Fibroblast of skin of left quadriceps (primary cell): ENCODE results near the gene GAS2L2.

Experiments
- DNase-seq, 2 experiments: peaks; one replicate each; pipeline ENCODE4 v3.0.0-alpha.2; 2013; ENCODE audit warnings: low read depth in 2 of 2

GAS2L2 gene

DNA sequence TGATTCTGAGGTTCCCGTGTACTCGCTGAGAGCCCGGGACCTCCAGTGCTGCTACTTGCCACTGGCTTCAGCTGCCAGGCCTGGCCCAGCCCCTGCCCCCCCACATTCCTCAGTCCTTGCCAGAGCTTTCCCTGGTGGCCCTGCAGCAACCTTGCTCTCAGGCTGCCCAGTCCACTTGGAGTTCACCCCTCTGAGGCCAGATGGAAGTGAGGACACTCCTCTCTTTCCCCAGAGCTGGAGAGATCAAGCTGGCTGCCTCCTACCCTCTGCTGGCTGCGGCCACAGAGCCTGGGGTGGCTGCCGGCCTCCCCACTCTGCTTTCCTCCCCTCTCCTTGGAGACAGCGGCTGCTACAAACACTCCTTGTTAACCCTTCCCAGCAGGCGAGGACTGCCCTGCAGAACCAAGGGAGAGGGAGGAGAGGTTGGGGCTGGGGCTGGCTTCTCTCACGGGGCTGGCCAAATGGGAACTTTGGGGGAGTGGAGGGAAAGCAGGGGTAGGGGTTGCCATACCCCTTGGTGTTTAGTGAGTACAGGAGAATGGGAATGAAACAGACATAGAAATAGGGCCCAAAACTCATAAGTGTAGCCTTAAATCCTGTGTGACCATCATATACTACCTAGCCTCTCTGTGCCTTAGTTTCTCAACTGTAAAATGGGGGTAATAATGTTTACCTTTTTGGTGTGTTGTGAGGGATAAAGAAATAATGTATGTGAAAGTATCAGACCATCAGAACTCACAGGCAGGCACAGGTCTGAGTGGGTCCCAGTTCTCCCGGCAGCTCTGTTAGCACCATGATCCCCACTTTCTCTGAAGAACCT, at the start of gene GAS2L2:
Gene GAS2L2, minus strand, starts transcription at position 295 of the 820 bp plus-strand sequence. CDS start 389 bp downstream, outside the sequence.
- no peak for DNase-seq

DNA sequence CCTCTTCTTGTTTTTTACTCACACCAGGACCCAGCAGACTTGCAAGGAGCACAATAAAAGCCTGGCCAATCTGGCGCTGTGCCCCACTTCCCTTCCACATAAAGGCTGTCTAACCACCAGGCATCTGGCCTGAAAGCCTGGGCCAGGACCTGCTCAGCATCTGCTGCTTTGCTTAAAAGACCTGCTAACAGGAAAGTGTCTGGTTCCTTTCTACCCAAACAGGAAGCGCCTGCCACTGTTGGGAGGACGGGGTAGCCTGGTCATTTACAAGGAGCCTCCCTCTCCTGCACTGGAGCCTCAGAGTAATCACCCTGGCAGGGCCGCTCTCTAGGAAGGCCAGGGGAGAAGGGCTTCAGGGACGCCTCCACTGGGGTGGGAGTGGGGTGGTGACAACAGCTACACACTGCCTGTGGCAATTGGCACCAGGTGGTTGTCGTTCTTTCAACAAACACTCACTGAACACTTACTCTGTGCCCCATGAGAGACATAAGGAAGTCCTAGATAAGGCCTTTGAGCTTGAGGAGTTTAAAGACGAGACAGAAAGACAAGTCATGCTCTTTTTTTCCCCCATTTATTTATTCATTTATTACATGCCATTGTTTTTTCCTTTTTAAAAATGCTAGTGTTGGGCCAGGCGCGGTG, 48.7 kb upstream of the GAS2L2 start:
- DNase-seq, result peak; percentile 29 to 31

DNA sequence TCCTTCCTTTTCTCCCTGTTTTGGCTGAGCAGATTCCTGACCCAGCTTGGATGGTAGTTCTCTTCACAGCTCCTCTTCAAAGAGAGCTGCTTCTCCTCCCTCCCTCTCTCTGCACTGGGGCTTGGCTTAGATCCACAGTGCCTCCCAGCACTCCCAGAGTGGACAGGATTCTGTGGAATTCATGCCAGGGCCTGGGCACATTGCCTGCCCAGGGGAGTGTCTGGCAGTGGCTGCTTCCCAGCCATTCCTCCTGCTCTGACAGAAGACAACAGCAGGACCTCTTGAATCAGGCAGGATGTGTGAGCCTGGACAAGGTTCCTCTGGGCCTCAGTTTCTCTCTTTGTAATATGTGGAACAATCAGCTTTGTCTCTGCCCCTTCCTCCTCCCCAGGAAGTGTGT, 46.9 kb upstream of the GAS2L2 start:
- DNase-seq, result no peak

DNA sequence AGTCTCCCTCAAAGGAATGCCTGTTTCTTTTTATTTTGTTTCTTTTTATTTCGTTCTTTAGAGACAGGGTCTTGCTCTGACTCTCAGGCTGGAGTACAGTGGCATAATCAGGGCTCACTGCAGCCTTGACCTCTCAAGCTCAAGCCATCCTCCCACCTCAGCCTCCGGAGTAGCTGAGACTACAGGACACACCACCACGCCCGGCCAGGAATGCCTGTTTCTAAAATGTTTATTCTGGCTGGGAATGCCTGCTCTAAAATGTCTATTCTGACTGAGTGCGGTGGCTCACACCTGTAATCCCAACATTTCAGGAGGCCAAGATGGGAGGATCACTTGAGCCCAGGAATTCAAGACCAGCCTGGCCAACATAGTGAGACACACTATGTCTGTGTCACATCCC, 44.9 kb upstream of the GAS2L2 start:
- DNase-seq, result no peak

DNA sequence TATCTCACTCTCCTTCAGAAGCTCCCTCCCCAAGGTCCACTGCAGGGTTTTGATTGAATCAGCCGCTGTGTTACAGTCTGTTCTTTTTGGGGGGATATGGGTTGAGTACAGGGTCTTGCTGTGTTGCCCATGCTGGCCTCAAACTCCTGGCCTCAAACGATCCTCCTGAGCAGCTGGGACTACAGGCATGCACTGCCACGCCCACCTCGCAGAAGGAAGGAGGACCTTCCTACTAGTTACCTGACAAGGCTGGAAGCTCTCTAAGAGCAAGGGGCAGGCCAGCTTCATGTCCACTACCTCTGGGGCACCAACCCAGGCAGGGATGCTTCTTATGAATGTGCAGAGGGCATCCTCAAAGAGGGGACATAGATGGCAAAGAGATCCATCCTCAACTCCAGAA, 44.3 kb upstream of the GAS2L2 start:
- DNase-seq, result no peak

DNA sequence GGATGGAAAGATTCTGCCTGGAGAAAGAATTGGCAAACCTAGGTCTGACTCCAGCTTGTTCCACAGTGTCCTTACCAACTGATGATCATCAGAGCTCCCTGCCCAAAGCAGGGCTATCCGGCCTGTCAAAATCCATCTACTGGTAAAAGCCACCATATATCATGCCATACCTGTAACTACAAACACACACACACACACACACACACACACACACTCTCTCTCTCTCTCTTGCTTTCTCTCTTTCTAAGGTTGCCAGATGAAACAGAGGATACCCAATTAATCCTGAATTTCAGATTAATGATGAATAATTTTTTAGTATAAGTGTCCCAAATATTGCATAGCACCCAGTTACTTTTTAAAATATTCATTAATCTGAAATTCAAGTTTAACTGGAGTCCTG, 43.9 kb upstream of the GAS2L2 start:
- DNase-seq, result no peak

DNA sequence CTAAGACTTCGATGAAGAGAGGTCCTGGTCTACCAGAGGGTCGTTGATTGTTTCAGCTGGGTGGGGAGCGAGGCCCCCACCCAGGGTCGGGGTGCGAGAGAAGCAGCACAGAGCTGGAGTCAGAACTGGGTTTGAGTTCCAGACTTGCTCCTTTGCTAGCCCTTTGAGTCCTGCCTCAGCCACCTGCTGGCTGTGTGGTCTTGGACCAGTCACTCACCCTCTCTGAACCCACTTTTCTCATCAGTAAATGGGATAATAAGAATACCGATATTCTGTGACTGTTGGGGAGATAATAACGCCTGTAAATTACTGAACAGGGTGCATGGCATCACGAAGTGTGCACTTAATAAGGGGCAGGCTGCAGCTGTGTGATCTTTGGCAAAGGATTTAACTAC, 42.8 kb upstream of the GAS2L2 start:
- DNase-seq, result no peak

DNA sequence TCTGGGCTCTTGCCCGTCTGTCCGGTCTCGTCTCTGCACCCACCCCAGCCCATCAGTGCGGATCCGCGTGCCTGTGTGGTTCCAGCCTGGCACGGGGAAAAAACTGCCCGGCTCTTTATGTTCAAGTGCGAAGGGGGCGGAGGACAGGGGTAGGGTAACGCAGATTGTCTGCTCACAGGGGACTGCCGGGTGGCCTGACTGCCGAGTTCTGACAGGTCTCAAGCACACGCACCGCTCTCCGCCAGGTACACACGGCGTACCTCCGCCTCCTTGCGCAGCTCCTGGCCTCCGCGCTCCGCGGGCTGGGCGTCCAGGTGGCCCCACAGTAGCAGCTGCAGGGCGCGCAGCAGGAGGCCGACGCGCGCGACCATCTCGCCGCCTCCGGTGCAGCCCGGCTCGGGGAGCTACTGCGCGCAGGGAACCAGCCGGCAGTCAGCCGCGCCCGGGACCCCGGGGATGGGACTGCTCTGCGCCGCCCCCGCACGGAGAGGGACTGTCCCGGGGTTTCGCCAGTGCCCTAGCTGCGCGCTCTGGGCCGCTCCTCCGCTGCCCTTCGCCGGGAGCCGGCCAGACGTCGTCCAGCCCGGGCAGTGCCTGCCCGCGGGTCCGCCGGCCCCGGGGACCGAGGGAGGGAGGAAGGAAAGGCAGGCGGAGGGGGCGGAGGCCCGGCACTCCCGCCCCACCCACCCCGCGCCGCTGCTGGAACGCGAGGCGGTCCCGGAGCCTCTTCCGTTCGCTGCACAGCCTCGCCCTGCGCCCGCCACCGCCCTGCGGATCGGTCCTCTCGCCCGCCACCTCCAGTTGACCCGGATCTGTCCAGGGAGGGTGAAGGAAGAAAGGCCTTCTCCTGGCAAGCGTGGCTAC, 42.2 kb upstream of the GAS2L2 start, which contains the start of gene MMP28:
Gene MMP28, minus strand, starts transcription at position 635 of the 864 bp plus-strand sequence. Its CDS starts 264 bp downstream, at position 371.
- DNase-seq, result no peak

DNA sequence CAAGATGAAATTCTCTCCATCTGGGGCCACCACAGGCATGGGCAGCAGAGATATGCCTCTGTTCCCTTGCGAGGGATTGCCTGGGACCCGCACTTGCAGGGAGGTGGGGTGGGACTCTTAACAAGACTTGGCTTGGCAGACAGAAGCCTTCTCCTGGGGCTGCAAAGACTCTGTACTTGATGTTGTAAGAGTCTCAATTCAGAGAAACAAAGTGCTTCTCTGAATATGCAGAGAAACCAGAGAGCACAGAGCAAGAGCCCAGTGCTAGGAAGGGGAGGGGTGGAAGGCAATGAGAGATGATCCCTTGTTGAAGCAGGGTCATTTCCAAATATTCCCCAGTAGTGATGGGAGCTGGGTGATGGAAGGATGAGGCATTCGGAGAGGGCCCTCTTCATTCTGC, 40.2 kb upstream of the GAS2L2 start:
- DNase-seq, result no peak

DNA sequence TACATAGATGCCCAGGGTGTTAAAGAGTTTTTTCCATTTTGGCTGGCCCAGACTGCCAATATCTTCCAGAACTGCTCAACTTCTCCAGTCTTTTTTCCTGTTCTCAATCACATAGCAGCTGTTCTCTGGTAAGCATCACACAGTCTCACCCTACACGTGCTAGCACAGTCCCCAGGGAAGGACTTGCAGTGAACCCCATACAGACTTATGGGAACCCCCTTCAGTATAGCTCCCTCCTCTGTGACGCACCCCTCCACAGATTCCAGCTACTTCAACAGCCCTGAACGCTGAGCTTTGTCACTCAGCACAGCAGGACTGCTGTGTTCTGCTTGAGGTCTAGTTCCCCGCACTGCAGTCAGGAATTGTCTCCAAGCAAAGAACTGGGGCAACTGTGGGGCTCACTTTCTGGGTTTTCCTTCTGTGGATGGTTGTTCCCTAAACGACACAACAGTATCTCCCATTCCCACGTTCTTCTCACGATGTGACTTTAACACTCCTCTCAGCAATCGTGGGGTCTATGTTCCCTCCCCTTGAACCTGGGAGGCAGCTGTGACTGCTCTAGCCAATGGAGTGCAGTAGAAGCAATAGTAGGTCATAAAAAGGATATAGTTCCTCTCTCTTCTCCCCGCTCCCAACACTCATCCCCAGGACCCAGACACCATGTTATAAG, 38.8 kb upstream of the GAS2L2 start:
- DNase-seq, result no peak

DNA sequence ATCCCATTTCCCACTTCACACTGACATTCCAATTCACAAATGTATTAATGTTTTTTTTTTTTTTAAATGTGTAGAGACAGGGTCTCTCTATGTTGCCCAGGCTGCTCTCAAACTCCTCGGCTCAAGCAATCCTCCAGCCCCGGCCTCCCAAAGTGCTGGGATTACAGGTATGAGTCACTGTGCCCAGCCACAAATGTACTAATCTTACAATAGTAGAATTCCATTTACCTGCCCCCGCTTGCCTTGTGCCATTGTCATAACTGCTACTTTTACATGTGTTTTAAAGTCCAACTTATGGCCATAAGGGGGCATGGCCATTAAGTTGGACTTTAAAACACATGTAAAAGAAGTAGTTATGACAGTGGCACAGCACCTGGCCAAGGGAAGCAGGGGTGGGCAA, 37.8 kb upstream of the GAS2L2 start:
- no peak for DNase-seq

DNA sequence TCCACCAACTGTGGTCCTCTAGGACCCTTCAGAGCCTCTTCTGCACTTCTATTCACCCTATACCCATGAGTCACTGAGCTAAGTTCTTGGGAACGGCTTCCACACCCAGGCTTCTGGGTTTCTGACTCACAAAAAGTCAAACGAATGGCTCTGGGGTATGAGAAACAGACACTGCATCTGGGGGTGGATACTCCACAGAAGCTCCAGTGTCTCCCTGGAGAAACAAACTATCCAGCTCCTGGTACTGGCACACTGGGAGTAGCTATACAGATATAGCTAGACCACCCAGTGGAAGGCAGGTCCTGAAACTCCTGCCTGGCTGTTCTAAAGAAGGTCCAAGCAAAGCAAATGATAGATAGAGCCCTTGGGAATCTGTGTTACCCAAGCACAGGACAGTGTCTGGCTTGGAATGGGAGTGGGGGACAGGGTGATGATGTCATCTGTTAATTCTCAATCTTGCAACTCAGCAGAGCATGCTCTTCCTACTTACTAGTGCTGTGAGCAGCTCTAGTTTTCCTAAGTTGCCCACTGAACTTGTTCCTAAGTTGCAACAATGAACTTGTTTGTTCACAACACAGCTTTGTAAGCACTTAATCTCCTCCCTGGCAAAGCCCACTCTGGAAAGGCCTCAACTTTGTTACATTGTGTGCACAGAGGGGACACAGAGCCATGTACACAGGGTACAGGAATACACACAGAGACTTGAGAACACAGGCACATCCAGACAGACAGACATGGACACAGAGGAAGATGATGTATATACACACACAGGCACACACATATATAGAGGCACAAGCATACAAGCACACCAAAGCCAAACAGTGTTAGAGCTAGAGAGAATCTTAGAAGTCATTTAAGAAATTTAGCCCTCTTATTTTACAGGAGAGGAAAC, 35.7 kb upstream of the GAS2L2 start:
- DNase-seq, result peak; percentile 65 to 72

DNA sequence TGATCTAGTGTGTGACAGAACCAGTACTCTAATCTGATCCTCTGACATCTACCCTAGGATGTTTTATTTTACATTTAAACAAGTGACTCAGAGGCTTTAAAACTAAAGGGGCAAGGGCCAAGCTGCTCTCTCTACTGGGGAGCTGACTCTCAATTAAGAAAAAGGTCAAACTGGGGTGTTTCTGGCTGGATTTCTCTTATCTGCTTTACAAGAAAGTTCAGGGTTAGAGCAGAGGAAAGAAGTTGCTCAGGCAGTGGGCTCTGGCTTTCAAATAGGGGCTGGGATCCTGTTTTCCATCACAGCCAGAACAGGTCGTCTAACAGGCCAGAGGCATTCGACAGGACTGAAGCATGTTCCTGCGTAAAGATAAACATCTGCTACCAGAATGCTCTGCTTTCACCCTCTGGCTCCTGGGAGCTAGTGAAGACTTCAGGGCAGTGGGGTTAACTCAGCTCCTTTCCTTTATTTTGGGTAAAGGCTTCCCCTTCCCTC, 33.9 kb upstream of the GAS2L2 start:
- DNase-seq, result no peak

DNA sequence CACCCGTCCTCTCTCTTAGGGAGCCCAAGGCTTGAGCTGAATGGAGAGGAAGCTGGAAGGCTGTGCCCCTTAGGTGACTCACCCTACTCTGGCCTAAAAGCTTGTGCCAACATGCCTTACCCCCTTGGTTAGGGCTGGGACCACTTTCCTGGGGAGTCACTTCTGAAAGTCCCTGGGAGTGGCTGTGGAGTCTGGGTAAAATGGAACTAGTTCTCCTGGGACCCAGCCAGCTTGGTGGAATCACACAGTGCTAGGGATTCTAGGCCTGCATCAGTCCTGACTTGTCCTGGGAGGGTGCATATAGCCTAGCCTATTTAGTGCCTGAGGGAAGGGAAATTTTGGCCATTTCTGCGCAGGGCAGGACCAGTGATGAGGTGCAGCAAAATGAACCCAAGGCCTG, 31.9 kb upstream of the GAS2L2 start:
- DNase-seq, result no peak

DNA sequence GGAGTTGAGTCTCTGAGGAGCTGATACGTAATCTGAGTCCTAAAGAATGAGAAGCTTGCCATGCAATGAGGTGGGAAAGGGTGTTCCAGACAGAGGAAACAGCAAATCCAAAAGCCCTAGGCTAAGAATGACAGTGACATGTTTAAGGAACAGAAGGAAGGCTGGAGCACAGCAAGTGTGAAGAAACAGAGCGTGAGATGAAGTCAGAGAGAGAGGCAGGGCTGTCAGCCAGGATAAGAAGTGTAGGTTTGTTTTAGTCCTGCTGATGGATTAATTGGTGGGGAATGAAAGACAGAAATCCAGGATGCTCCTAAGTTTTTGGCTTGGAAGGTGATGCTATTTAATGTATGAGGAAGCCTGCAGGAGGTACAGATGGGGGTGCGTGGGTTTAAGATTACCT, 27.9 kb upstream of the GAS2L2 start:
- DNase-seq, result no peak

DNA sequence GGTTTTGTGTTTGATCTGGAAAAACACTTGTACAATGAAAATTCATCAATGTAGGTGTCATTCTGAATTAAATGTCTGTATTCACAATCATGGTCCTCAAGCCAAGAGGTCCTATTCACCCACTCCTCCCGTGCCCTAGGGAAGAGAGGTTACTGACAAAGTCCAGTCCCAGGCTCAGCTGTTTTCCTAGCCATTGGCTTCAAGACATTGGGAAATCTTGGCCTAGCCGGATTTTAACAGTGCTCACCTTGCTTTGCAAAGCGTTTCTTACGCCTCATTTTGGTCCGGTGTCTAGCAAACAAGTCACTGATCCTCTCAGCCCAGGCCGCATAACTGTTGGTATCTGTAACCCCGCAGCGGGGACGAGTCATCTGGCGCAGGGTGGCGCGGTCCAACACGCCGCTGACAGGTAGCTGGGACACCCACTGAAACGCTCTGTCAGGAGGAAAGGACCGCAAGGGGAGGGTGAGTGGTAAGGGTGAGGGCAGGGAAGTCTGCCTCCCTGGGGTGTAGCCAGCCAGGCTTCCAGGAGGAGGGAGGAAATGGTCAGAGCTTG, 25.7 kb upstream of the GAS2L2 start:
- no peak for DNase-seq

DNA sequence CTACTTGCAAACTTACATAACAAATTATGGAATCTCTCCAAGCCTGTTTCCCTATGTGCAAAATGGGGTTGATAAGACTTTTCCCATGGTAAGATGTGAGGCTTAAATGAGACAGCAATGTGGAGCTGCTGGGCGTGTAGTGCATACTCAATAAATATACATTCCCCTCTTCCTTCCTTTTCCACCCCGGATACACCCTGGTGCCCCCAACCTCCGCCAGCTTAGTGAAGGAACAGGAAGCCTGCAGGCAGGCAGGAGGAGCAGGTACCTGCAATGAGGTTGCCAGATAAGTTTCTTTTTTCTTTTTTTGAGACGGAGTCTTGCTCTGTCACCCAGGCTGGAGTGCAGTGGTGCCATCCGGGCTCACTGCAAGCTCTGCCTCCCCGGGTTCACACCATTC, 22.5 kb upstream of the GAS2L2 start:
- DNase-seq, result no peak

DNA sequence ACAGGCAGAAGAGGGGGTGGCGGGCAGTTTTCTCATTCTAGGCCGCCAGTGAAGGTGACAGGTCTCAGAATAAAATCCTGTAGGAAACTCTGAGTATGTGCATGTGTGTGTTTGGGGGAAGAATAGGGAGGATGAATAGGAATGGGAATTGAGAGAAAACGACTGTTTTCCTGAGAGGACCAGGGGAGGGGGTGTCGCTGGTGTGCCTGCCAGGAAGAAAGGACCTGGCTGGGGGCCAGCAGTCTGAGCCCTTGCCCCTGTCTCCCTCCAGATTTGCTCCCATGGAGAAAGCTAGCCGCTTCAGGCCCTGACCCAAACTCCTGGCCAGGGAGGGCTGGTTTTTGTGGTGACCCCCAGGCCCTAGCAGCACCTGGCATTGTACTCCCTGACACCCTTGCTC, 22.0 kb upstream of the GAS2L2 start:
- DNase-seq, result no peak

DNA sequence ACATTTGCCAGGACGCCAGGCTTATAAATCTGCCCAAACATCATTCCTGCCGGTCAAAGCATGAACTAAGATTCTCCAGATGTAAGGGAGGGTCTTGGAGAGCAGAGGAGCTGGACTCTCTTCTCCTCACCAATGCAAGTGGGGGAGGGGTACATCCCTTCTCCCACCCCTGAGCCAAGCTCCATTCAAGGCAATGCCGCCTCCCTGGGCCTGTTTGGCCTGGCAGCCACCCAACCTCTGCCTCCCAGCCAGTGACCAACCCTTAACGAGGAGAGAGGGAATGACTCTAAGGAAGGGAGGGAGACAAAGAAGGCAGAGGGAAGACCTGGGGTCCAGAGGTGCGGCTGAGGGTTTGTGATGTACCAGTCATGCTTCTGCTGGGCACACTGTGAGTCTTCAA, 21.5 kb upstream of the GAS2L2 start:
- no peak for DNase-seq

DNA sequence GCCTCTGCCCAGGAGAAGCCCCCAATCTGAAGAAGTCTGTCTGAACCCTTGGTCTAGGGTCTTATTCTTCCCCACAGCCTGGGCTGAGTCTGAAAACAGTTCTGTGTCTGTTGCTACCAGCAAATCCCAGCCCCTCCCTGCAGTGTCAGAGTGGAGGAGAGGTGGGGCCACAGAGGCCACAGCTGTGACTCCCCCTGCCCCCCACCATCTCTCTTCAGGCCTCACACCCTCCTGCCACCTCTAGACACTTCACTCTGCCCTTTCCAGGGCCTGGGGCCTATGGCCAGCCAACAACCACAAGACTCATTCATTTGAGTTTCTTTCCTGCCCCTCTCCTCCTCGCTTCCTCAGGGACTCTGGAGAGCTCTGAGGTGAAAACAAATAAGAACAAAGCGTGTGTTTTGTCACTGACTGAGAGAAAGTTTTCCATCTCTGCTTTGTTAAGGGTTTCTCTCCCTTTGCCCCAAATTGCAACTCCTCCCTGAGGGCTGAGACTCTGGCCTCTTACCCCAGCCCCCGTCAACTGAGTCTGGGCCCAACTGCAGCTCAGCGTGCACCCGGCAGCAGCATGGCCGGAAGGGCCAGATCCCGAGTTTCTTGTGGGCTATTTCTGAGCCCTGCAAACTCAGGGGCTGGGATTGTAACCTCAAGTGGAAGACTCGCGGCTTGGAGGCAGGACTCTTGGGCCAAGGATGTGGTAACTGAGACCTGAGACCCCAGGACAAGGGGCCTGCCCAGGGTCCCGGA, 20.8 kb upstream of the GAS2L2 start:
- no peak for DNase-seq
